ENCODE results near the gene PACRGL.

DNA sequence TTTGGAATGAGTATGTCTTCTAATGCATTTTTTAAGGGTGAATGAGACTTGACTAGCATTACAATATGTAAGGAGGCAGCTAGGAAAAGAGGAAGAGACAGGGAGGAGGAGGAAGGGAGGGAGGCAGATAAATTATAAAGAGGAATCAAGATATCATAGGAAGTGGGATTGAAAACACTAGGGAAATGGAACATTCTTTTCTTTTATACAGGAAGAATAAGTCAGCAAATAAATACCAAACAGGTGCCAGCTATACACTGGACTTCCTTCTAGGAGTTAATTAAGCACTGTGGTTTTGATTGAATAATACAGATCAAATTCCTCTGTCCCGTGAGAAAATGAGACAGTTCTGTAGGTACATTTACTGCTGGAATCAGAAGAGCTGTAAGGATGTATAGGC is 78.6 kb downstream of the PACRGL start:
- TF ChIP-seq, protein P1, sequence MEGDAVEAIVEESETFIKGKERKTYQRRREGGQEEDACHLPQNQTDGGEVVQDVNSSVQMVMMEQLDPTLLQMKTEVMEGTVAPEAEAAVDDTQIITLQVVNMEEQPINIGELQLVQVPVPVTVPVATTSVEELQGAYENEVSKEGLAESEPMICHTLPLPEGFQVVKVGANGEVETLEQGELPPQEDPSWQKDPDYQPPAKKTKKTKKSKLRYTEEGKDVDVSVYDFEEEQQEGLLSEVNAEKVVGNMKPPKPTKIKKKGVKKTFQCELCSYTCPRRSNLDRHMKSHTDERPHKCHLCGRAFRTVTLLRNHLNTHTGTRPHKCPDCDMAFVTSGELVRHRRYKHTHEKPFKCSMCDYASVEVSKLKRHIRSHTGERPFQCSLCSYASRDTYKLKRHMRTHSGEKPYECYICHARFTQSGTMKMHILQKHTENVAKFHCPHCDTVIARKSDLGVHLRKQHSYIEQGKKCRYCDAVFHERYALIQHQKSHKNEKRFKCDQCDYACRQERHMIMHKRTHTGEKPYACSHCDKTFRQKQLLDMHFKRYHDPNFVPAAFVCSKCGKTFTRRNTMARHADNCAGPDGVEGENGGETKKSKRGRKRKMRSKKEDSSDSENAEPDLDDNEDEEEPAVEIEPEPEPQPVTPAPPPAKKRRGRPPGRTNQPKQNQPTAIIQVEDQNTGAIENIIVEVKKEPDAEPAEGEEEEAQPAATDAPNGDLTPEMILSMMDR (conservative IDR thresholded peaks at IDR 0.05 in 1 of 2, IDR thresholded peaks at IDR 0.05 in 1 of 2; ENCODE audit: low read depth in 1 of 2, low read length in 2 of 2), result no peak
- no peak for TF ChIP-seq EZH2 (IDR thresholded peaks at IDR 0.05; ENCODE audit: low read length, missing control alignments)
